Heart right ventricle (tissue), 16 donors: ENCODE measurements around the gene MMRN2. TPM values are rescaled to one million over a fixed set of nuclear protein-coding genes. Genes with fewer than 3 reads are reported as not detected.
A peak's percentile ranks its signal among the peaks of the same experiment; 100 is the strongest.

Experiments used
- ATAC-seq, 8 donors: fragments of 200-7000 bp; cut with Tn5 transposase; one replicate each; pipeline ENCODE4 v1.9.1; 2020; ENCODE audit warnings: mild to moderate bottlenecking in 8 of 8, moderate library complexity in 8 of 8, moderate number of reproducible peaks in 1 of 8
- DNase-seq, 2 donors: peaks; one replicate each; pipeline ENCODE4 v3.0.0-alpha.2; 2020
- H3K27ac ChIP-seq, 10 donors: fragments of 200-600 bp; sonication (generic) in 2 of 10; one replicate each; pipeline versions ENCODE4 v1.5.0 to v1.8.0; 2020 to 2022; ENCODE audit warnings: mild to moderate bottlenecking in 3 of 10
- H3K27me3 ChIP-seq, 7 donors: fragments of 200-600 bp; one replicate each; pipeline ENCODE4 v1.8.0; 2021 to 2022; ENCODE audit warnings: mild to moderate bottlenecking in 2 of 7
- H3K36me3 ChIP-seq, 9 donors: fragments of 200-600 bp; sonication (generic) in 1 of 9; one replicate each; pipeline versions ENCODE4 v1.5.0 to v1.8.0; 2020 to 2022; ENCODE audit warnings: mild to moderate bottlenecking in 2 of 9
- H3K4me1 ChIP-seq, 9 donors: fragments of 200-600 bp; sonication (generic) in 1 of 9; one replicate each; pipeline versions ENCODE4 v1.5.0 to v1.8.0; 2020 to 2022; ENCODE audit warnings: mild to moderate bottlenecking in 4 of 9
- H3K4me3 ChIP-seq, 10 donors: fragments of 200-600 bp; sonication (generic) in 2 of 10; one replicate each; pipeline versions ENCODE4 v1.5.0 to v1.8.0; 2020 to 2022; ENCODE audit warnings: mild to moderate bottlenecking in 7 of 10, moderate library complexity in 2 of 10
- H3K9me3 ChIP-seq, 11 donors: fragments of 200-600 bp in 10 of 11; sonication (generic) in 2 of 11; one replicate each; pipeline versions ENCODE4 v1.5.0 to v1.8.0; 2013 to 2022; ENCODE audit warnings: mild to moderate bottlenecking in 2 of 11, control low read depth in 1 of 11, moderate library complexity in 1 of 11
- WGBS, 2 donors: extraction: QIAGEN DNeasy Blood & Tissue Kit; methylation state at CpG; one replicate each; pipeline ENCODE4 v1.1.7; 2013; ENCODE audit warnings: inconsistent platforms in 1 of 2; 5-methylcytosine and 5-hydroxymethylcytosine counted together
- intact Hi-C, 10 donors: fragments of 100-400 bp; cut with DNase I; formaldehyde crosslinking; loops; one replicate each; pipeline versions ENCODE4 v1.11.1 to v1.14.2; 2022
- polyA plus RNA-seq, 2 donors: library from polyadenylated mRNA; stranded (reverse); fragments of 200-250 nt; gene quantifications; one replicate each; pipeline ENCODE4 v1.2.3, GENCODE V29; 2013
- total RNA-seq, 10 donors: library from RNA; stranded (reverse); fragmentation: NEBNext Ultra II Directional in 3 of 10; extraction: Animal tissue kit (Norgen Biotek cat#: 25700) in 3 of 10; gene quantifications; one replicate each; pipeline versions ENCODE4 v1.2.1 to v1.2.4, GENCODE V29; 2021 to 2023
- TF ChIP-seq, protein P1 (sequence below), 9 donors: fragments of 200-600 bp; sonication (generic) in 2 of 9; IDR thresholded peaks; one replicate each; pipeline versions ENCODE4 v1.5.0 to v1.8.0; 2021 to 2022; ENCODE audit warnings: antibody characterized with exemption in 9 of 9, mild to moderate bottlenecking in 5 of 9, moderate library complexity in 1 of 9
- donor health status: Arrhythmogenic right ventricular cardiomyopathy.
- donor health status: ischemic (EF 13 %, LVEDD 7.1; RV severe dilation, severe dysfunction).
- donor health status: healthy with polysubstance abuse.
- donor health status: DM: no; HTN: yes; CAD: no.
- donor health status: DM: no; HTN: no; CAD: no.
- donor health status: ischemic (EF 25% LVEDD 6.9; RV normal size, moderate dysfunction).
- donor health status: ischemic (EF 25% LVEDD 5.7; RV mildly dilated, moderate dysfunction).
- donor health status: healthy.
- donor health status: DM: yes; HTN: yes; CAD: no.
- donor health status: Ischemic cardiomyopathy.
- donor health status: ischemic (EF 35%, LVEDD 5.7; RV mildly dilated, moderate dysfunction).
- donor health status: nonischemic (EF 11% LVEDD 7.7; RV severe dilation, severe dysfunction).
- donor health status: DM: yes; HTN: yes; CAD: no.
- donor health status: PGD.
- donor health status: ischemic (EF 29% LVEDD 5.4; RV normal size, mild dysfunction).
- donor health status: nonischemic (EF 23%, LVEDD 6.1; RV moderate dilation, normal function).

Gene MMRN2
- total and polyA plus RNA-seq, 12 donors = 22.5 to 43.2 (median 33.2) TPM

- Histone ChIP-seq H3K9me3 (no peaks in the 10 kb centered on the region), H3K4me1 (peaks cover 0 to 9% (median 0%) of the 10 kb centered on the region in 9 donors), H3K27me3 (no peaks in the 10 kb centered on the region), H3K4me3 (no peak overlapping the region), H3K36me3 (peaks cover 0 to 100% (median 43%) of the 10 kb centered on the region in 9 donors), H3K27ac (peak overlapping the region in 2 of 10 donors; percentile 25 to 45)
- 73 to 76% methylated on average over 5 of the region's 5 CpGs for WGBS, 2 donors
- intact Hi-C loops = no loop called here
- TF ChIP-seq, protein P1, sequence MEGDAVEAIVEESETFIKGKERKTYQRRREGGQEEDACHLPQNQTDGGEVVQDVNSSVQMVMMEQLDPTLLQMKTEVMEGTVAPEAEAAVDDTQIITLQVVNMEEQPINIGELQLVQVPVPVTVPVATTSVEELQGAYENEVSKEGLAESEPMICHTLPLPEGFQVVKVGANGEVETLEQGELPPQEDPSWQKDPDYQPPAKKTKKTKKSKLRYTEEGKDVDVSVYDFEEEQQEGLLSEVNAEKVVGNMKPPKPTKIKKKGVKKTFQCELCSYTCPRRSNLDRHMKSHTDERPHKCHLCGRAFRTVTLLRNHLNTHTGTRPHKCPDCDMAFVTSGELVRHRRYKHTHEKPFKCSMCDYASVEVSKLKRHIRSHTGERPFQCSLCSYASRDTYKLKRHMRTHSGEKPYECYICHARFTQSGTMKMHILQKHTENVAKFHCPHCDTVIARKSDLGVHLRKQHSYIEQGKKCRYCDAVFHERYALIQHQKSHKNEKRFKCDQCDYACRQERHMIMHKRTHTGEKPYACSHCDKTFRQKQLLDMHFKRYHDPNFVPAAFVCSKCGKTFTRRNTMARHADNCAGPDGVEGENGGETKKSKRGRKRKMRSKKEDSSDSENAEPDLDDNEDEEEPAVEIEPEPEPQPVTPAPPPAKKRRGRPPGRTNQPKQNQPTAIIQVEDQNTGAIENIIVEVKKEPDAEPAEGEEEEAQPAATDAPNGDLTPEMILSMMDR (IDR thresholded peaks at IDR 0.05) = no peak
- ATAC-seq = peak in 6 of 8 donors; percentile 41 to 84 (median 67)
- no peak for DNase-seq
These were observed 39.4 kb downstream of the MMRN2 start for GRCh38 chr10:86918022-86918471.

DNA sequence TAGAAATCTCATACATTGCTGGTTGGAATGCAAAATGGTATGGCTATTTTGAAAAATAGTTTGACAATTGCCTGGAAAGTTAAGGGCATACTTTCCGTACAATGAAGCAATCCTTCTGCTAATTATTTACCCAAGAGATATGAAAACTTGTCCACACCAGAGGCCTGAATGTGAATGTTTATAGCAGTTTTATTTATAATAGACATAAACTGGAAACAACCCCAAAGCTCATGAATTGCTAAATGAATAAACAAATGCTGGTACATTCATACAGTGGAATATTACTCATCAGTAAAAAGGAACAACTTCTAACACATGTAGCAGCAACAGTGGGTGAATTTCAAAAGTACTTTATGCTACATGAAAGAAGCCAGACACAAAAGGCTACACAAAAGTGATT, 42.7 kb downstream of the MMRN2 start:
- no peak for ATAC-seq
- H3K36me3 ChIP-seq = peaks cover 0 to 80% (median 20%) of the 10 kb centered on the region in 9 donors

GRCh38 chr10:86905429-86905828, 52.0 kb downstream of the MMRN2 start:
- no peak for DNase-seq
- no peak overlapping the region for H3K4me3 ChIP-seq
- TF ChIP-seq, protein P1 (IDR thresholded peaks at IDR 0.05) = no peak
- ATAC-seq = no peak
- H3K36me3 ChIP-seq = peaks cover 0 to 52% (median 10%) of the 10 kb centered on the region in 9 donors
- WGBS, 2 donors = 48 to 55% methylated on average over 1 of the region's 1 CpG
- H3K27ac ChIP-seq = no peak overlapping the region
- H3K9me3 ChIP-seq = peaks cover 0 to 19% (median 0%) of the 10 kb centered on the region in 11 donors
- intact Hi-C loops = no loop called here
- H3K27me3 ChIP-seq = no peaks in the 10 kb centered on the region
- peaks cover 0 to 36% (median 18%) of the 10 kb centered on the region in 9 donors for H3K4me1 ChIP-seq

More for the DNA sequence above, 42.7 kb downstream of the MMRN2 start:
- Histone ChIP-seq H3K4me1 (peaks cover 0 to 9% (median 0%) of the 10 kb centered on the region in 9 donors), H3K27ac (no peak overlapping the region), H3K9me3 (no peaks in the 10 kb centered on the region), H3K4me3 (no peak overlapping the region), H3K27me3 (no peaks in the 10 kb centered on the region)
- TF ChIP-seq, protein P1 (IDR thresholded peaks at IDR 0.05) = no peak
- intact Hi-C loops = no loop called here
- DNase-seq = no peak
- 96 to 98% methylated on average over 1 of the region's 1 CpG for WGBS, 2 donors

DNA sequence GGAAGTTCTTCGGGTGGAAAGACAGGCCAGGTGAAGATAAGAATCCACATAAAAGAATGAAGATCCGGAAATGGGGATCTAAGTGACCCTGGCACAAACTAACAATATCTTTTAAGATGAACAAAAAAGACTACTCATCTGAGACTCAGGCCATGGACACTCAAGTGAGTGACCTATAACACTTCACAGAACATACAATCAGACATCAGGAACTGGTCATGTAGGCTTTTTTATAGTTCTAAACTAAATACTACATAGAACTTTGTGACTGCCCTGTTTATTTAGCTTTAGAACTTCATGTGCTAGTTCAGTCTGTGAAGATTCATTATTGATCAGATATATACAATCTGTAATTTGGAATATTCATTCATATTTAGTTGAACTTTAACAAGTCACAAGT, 52.8 kb downstream of the MMRN2 start:
- peaks cover 0 to 19% (median 0%) of the 10 kb centered on the region in 11 donors for H3K9me3 ChIP-seq
- no peak overlapping the region for H3K27ac ChIP-seq
- no peak overlapping the region for H3K4me3 ChIP-seq
- H3K4me1 ChIP-seq = peaks cover 0 to 45% (median 22%) of the 10 kb centered on the region in 9 donors
- ATAC-seq (no peak), DNase-seq (no peak)
- H3K36me3 ChIP-seq = peaks cover 0 to 52% (median 10%) of the 10 kb centered on the region in 9 donors
- no peaks in the 10 kb centered on the region for H3K27me3 ChIP-seq
- intact Hi-C loops = loop anchor here in 3 of 10 donors (5.0 kb wide), 2 partner anchors 192 to 212 kb away; no protein-coding TSS in a partner anchor
- TF ChIP-seq, protein P1 (IDR thresholded peaks at IDR 0.05) = no peak
- 84% methylated on average over 2 of the region's 2 CpGs for WGBS, 2 donors
